GM15510 (cell line): ENCODE measurements around the gene BUD13.

Experiments used
- POLR2A ChIP-seq: IDR thresholded peaks from 3 replicates; pipeline ENCODE4 v1.6.1; 2011; ENCODE audit warnings: borderline replicate concordance; ENCODE audit not compliant: insufficient read length; ENCODE audit errors: extremely low read depth

BUD13 gene

GRCh38 chr11:116772443-116773202 lies at the start of gene BUD13:
BUD13 (minus strand) TSS chr11:116772987; CDS start chr11:116772964, 23 bp downstream.
- peak; percentile 91 for TF ChIP-seq POLR2A

- TF ChIP-seq POLR2A, result no peak
Measured at GRCh38 chr11:116822575-116822974, 49.8 kb upstream of the BUD13 start.

GRCh38 chr11:116821050-116821918 lies 48.5 kb upstream of the BUD13 start:
- TF ChIP-seq POLR2A, result no peak

- no peak for TF ChIP-seq POLR2A
Measured at GRCh38 chr11:116819049-116819448, 46.3 kb upstream of the BUD13 start.

- no peak for TF ChIP-seq POLR2A
Measured at GRCh38 chr11:116814502-116814901, 41.7 kb upstream of the BUD13 start.

GRCh38 chr11:116813781-116814471 lies 41.1 kb upstream of the BUD13 start:
- TF ChIP-seq POLR2A, result no peak

- no peak for TF ChIP-seq POLR2A
Measured at GRCh38 chr11:116813170-116813569, 40.4 kb upstream of the BUD13 start.

GRCh38 chr11:116812109-116812508 lies 39.3 kb upstream of the BUD13 start:
- no peak for TF ChIP-seq POLR2A

GRCh38 chr11:116811194-116811593 lies 38.4 kb upstream of the BUD13 start:
- TF ChIP-seq POLR2A, result no peak

GRCh38 chr11:116808262-116809175 lies 35.7 kb upstream of the BUD13 start:
- no peak for TF ChIP-seq POLR2A

GRCh38 chr11:116807601-116808261 lies 34.9 kb upstream of the BUD13 start:
- TF ChIP-seq POLR2A, result no peak

GRCh38 chr11:116804001-116804400 lies 31.2 kb upstream of the BUD13 start:
- TF ChIP-seq POLR2A, result no peak

- no peak for TF ChIP-seq POLR2A
Measured at GRCh38 chr11:116800610-116801009, 27.8 kb upstream of the BUD13 start.
